ENCODE measurements around the gene LTBR.

DNA sequence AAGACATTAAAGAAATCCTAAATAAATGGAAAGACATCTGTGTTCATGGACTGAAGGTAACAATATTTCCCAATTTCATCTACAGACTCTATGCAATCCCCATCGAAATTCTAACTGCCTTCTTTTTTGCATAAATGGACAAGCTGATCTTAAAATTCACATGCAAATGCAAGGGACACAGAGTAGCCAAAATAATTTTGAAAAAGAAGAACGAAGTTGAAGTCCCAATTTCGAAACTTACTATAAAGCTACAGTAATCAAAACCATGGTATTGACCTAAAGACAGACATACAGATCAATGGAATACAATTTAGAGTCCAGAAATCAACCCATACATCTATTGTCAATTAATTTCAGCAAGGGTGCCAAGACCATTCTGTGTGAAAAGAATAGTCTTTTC is 44.4 kb downstream of the LTBR start:
- TF ChIP-seq, protein P1, sequence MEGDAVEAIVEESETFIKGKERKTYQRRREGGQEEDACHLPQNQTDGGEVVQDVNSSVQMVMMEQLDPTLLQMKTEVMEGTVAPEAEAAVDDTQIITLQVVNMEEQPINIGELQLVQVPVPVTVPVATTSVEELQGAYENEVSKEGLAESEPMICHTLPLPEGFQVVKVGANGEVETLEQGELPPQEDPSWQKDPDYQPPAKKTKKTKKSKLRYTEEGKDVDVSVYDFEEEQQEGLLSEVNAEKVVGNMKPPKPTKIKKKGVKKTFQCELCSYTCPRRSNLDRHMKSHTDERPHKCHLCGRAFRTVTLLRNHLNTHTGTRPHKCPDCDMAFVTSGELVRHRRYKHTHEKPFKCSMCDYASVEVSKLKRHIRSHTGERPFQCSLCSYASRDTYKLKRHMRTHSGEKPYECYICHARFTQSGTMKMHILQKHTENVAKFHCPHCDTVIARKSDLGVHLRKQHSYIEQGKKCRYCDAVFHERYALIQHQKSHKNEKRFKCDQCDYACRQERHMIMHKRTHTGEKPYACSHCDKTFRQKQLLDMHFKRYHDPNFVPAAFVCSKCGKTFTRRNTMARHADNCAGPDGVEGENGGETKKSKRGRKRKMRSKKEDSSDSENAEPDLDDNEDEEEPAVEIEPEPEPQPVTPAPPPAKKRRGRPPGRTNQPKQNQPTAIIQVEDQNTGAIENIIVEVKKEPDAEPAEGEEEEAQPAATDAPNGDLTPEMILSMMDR (IDR thresholded peaks at IDR 0.05; ENCODE audit: extremely low read depth in 1 of 2, insufficient read depth in 1 of 2, low read depth in 1 of 2, low read length in 2 of 2), result no peak
- no peak for TF ChIP-seq POLR2AphosphoS5 (IDR thresholded peaks at IDR 0.05; ENCODE audit: insufficient read depth, low read depth, low read length)

Measured in endothelial cell of umbilical vein (primary cell).